Neural progenitor cell (in vitro differentiated cells): ENCODE results near the gene LRP1.

ENCODE experiments used
- CTCF ChIP-seq: fragments of 200-600 bp; sonication (generic); IDR thresholded peaks from 2 replicates; pipeline ENCODE4 v1.5.1; 2017; ENCODE audit warnings: antibody characterized with exemption, mild to moderate bottlenecking
- EZH2 ChIP-seq: fragments of 200-600 bp; sonication (generic); IDR thresholded peaks from 2 replicates; pipeline ENCODE4 v1.6.1; 2017; ENCODE audit warnings: antibody characterized with exemption, mild to moderate bottlenecking, moderate library complexity

GRCh38 chr12:57199191-57199590 is 70.9 kb downstream of the LRP1 start:
- TF ChIP-seq CTCF, result no peak
- no peak for TF ChIP-seq EZH2
